OCI-LY3 (cell line): ENCODE results near the gene USP10.

Experiments used
- EZH2phosphoT487 ChIP-seq: fragments of 200-600 bp; shearing (Covaris generic); IDR thresholded peaks from 2 replicates; pipeline ENCODE4 v1.6.1; 2018; ENCODE audit warnings: antibody characterized with exemption, mixed run types, low read depth
- TF ChIP-seq, protein P1 (sequence below): fragments of 200-600, 300-600 bp; sonication (generic); IDR thresholded peaks from 2 replicates; pipeline ENCODE4 v1.5.1; 2014; ENCODE audit warnings: antibody characterized with exemption, low read length, low read depth

DNA sequence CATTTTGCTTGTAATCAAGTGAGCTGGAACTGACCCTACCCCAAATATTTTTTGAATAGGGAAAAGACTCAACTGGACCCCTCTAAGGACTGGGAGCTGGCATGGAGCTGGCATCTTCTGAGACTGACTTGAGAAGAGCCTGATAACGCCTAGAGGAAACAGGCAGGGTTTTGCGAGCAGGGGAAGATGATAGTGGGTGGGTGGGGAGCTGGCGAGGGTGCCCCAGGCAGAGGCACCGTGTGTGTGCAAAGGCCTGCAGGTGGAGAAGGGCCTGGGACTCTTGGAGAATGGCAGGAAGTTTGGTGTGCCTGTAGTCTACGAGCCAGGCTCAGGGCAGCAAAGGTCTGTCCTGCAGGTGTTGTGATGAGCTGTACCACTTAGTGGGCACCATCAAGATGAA is 124.1 kb downstream of the USP10 start:
- TF ChIP-seq, protein P1, sequence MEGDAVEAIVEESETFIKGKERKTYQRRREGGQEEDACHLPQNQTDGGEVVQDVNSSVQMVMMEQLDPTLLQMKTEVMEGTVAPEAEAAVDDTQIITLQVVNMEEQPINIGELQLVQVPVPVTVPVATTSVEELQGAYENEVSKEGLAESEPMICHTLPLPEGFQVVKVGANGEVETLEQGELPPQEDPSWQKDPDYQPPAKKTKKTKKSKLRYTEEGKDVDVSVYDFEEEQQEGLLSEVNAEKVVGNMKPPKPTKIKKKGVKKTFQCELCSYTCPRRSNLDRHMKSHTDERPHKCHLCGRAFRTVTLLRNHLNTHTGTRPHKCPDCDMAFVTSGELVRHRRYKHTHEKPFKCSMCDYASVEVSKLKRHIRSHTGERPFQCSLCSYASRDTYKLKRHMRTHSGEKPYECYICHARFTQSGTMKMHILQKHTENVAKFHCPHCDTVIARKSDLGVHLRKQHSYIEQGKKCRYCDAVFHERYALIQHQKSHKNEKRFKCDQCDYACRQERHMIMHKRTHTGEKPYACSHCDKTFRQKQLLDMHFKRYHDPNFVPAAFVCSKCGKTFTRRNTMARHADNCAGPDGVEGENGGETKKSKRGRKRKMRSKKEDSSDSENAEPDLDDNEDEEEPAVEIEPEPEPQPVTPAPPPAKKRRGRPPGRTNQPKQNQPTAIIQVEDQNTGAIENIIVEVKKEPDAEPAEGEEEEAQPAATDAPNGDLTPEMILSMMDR, result no peak
- no peak for TF ChIP-seq EZH2phosphoT487
